Muscle layer of duodenum (tissue), 2 donors: ENCODE results near the gene BCL2A1.

ENCODE experiments used
- H3K27ac ChIP-seq: one replicate; pipeline ENCODE4 v1.7.0; 2013; ENCODE audit warnings: mild to moderate bottlenecking, low read length
- H3K27me3 ChIP-seq: one replicate; pipeline ENCODE4 v1.7.0; 2013; ENCODE audit warnings: low read depth, mild to moderate bottlenecking, control low read depth, low read length
- H3K36me3 ChIP-seq, 2 donors: one replicate each; pipeline ENCODE4 v1.7.0; 2013; ENCODE audit warnings: low read length in 2 of 2, control low read depth in 1 of 2, mild to moderate bottlenecking in 1 of 2; ENCODE audit not compliant: insufficient read depth in 2 of 2, control insufficient read depth in 1 of 2
- H3K4me1 ChIP-seq, 2 donors: one replicate each; pipeline ENCODE4 v1.7.0; 2013; ENCODE audit warnings: low read length in 2 of 2, mild to moderate bottlenecking in 2 of 2, control low read depth in 1 of 2, moderate library complexity in 1 of 2; ENCODE audit not compliant: insufficient read depth in 2 of 2, control insufficient read depth in 1 of 2
- H3K4me3 ChIP-seq, 2 donors: one replicate each; pipeline ENCODE4 v1.7.0; 2013; ENCODE audit warnings: low read length in 2 of 2, low read depth in 1 of 2, mild to moderate bottlenecking in 1 of 2
- H3K9me3 ChIP-seq, 2 donors: one replicate each; pipeline ENCODE4 v1.7.0; 2013; ENCODE audit warnings: low read length in 2 of 2, control low read depth in 1 of 2, mild to moderate bottlenecking in 1 of 2; ENCODE audit not compliant: control insufficient read depth in 1 of 2
- donor health status: healthy.

BCL2A1 gene

GRCh38 chr15:80010131-80010673 lies 39.2 kb upstream of the BCL2A1 start:
- H3K36me3 ChIP-seq, result no peaks in the 10 kb centered on the region
- H3K9me3 ChIP-seq, result no peaks in the 10 kb centered on the region
- no peak overlapping the region for H3K27ac ChIP-seq

GRCh38 chr15:80007532-80007931 lies 36.5 kb upstream of the BCL2A1 start:
- no peaks in the 10 kb centered on the region for H3K9me3 ChIP-seq
- H3K4me3 ChIP-seq, result no peak overlapping the region
- no peaks in the 10 kb centered on the region for H3K36me3 ChIP-seq
- no peaks in the 10 kb centered on the region for H3K27me3 ChIP-seq
- no peaks in the 10 kb centered on the region for H3K4me1 ChIP-seq
- no peak overlapping the region for H3K27ac ChIP-seq

More at GRCh38 chr15:80010131-80010673, 39.2 kb upstream of the BCL2A1 start:
- H3K27me3 ChIP-seq, result no peaks in the 10 kb centered on the region
- no peaks in the 10 kb centered on the region for H3K4me1 ChIP-seq
- H3K4me3 ChIP-seq, result no peak overlapping the region

GRCh38 chr15:80006946-80007345 lies 36.0 kb upstream of the BCL2A1 start:
- H3K4me1 ChIP-seq, result no peaks in the 10 kb centered on the region
- H3K27ac ChIP-seq, result no peak overlapping the region
- H3K27me3 ChIP-seq, result no peaks in the 10 kb centered on the region
- H3K4me3 ChIP-seq, result no peak overlapping the region
- no peaks in the 10 kb centered on the region for H3K36me3 ChIP-seq
- H3K9me3 ChIP-seq, result no peaks in the 10 kb centered on the region

DNA sequence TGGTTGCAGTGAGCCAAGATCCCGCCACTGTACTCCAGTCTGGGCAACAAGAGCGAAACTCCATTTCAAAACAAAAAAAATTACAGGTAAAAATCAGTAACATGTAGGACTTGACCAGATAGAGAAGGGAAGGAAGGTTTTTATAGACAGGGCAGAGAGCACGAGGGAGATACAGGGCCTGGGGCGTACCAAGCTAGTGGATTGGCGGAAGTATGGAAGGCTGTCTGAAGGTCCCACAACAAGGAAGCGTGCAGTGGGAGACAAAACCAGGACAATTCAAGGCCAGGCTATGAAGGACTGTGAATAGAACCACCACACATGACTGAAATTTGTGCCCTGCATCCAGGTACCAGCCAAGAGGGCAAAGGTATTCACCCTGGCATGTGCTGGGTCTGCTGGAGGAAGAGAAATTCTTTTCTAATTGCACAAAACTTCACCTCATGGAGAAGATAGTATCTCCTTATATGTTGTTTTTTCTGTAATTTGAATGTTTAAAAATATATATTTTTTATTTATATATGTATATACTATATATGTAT lies 33.0 kb upstream of the BCL2A1 start:
- no peaks in the 10 kb centered on the region for H3K4me1 ChIP-seq
- no peak overlapping the region for H3K4me3 ChIP-seq
- H3K9me3 ChIP-seq, result peaks cover 0 to 3% of the 10 kb centered on the region in 2 donors
- no peaks in the 10 kb centered on the region for H3K36me3 ChIP-seq
- no peak overlapping the region for H3K27ac ChIP-seq
- H3K27me3 ChIP-seq, result no peaks in the 10 kb centered on the region

- Histone ChIP-seq H3K27ac (no peak overlapping the region), H3K4me3 (no peak overlapping the region), H3K36me3 (no peaks in the 10 kb centered on the region), H3K27me3 (no peaks in the 10 kb centered on the region), H3K4me1 (no peaks in the 10 kb centered on the region), H3K9me3 (peaks cover 0 to 3% of the 10 kb centered on the region in 2 donors)
Measured at GRCh38 chr15:80003171-80003570, 32.2 kb upstream of the BCL2A1 start.

DNA sequence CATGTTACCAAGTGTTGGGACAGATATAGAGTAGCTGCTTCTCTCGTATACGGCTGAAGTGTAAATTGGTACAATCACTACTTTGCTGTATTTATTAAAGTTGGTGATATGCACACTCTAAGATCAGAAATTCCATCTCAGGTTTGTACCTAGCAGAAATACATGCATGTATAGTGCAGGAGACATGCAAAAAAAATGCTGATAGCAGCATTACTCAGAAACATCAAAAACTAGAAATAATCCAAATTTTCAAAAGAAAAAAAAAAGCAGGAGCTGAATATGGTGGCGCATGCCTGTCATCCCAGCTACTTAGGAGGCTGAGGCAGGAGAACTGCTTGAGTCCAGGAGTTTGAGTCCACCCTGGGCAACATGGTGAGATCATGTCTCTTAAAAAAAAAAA lies 31.3 kb upstream of the BCL2A1 start:
- no peaks in the 10 kb centered on the region for H3K4me1 ChIP-seq

GRCh38 chr15:79994615-79995014 lies 23.6 kb upstream of the BCL2A1 start:
- Histone ChIP-seq H3K4me1 (no peaks in the 10 kb centered on the region), H3K9me3 (no peaks in the 10 kb centered on the region), H3K27ac (no peak overlapping the region), H3K27me3 (no peaks in the 10 kb centered on the region), H3K4me3 (no peak overlapping the region), H3K36me3 (no peaks in the 10 kb centered on the region)

More for the DNA sequence above, 31.3 kb upstream of the BCL2A1 start:
- Histone ChIP-seq H3K27ac (no peak overlapping the region), H3K36me3 (no peaks in the 10 kb centered on the region), H3K27me3 (no peaks in the 10 kb centered on the region), H3K4me3 (no peak overlapping the region), H3K9me3 (peaks cover 0 to 3% of the 10 kb centered on the region in 2 donors)

DNA sequence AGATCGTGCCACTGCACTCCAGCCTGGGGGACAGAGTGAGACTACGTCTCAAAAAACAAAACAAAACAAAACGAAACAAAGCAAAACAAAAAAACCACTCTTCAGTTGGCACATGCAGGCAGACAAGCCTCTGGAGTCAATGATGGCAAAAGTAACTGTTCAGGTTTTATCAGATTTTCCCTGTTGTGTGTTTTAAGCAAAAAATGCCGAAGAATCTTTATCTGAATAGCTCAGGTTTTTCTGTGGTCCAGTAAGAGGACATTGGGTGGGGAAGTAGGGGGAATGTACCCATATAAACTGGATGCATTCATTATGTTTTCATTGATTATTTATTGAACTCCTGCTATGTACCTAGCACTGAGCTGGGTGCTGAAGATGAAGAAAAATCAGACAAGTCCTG lies 20.8 kb upstream of the BCL2A1 start:
- Histone ChIP-seq H3K9me3 (no peaks in the 10 kb centered on the region), H3K27ac (no peak overlapping the region), H3K27me3 (no peaks in the 10 kb centered on the region), H3K4me3 (no peak overlapping the region), H3K36me3 (no peaks in the 10 kb centered on the region), H3K4me1 (no peaks in the 10 kb centered on the region)

GRCh38 chr15:79990997-79991334 lies 20.0 kb upstream of the BCL2A1 start:
- Histone ChIP-seq H3K27me3 (no peaks in the 10 kb centered on the region), H3K27ac (no peak overlapping the region), H3K4me3 (no peak overlapping the region), H3K4me1 (no peaks in the 10 kb centered on the region), H3K9me3 (no peaks in the 10 kb centered on the region), H3K36me3 (no peaks in the 10 kb centered on the region)

GRCh38 chr15:79990280-79990996 lies 19.4 kb upstream of the BCL2A1 start:
- H3K4me3 ChIP-seq, result no peak overlapping the region
- no peaks in the 10 kb centered on the region for H3K27me3 ChIP-seq
- no peaks in the 10 kb centered on the region for H3K4me1 ChIP-seq
- H3K36me3 ChIP-seq, result no peaks in the 10 kb centered on the region
- H3K9me3 ChIP-seq, result no peaks in the 10 kb centered on the region
- H3K27ac ChIP-seq, result no peak overlapping the region

DNA sequence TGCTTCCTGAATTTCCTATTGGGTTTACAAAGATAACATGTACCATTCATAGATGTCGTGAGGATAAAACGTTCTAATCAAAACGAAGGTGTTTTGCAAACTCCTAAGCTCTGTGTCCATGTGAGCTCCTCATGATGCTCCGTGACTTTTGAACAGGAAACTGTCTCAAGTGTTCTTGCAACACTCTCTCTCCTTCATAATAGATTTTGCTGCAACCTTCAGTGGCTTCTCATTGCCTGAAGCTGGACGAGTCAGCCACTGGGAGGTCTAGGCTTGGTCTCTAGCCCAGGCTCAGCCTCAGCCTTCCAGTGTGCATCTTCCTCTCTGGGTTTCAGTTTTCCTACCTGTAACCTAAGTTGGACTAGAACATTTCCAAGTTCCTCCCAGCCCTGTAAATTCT lies 18.7 kb upstream of the BCL2A1 start:
- Histone ChIP-seq H3K27ac (no peak overlapping the region), H3K9me3 (no peaks in the 10 kb centered on the region), H3K4me3 (no peak overlapping the region)

DNA sequence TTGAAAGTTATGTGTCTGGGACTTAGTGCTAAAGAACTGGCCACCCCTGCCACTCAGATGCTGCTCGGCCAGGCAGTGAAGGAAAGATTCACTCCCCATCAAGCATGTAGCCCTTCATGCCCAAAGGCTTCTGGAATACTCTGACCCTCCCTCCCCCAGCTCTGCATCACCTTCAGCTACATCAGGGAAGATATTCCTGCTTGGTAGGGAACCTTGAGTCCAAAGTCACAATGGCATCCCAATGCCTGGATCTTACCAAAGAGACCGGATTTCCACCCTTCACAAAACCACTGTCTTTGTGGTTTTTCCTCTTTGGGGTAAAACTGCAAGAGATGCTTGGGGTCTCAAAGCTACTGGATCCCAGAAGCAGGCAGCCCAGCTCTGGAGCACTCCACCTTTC lies 18.2 kb upstream of the BCL2A1 start:
- Histone ChIP-seq H3K27ac (no peak overlapping the region), H3K36me3 (no peaks in the 10 kb centered on the region), H3K4me3 (no peak overlapping the region), H3K4me1 (no peaks in the 10 kb centered on the region), H3K27me3 (no peaks in the 10 kb centered on the region), H3K9me3 (no peaks in the 10 kb centered on the region)

More for the DNA sequence above, 18.7 kb upstream of the BCL2A1 start:
- no peaks in the 10 kb centered on the region for H3K27me3 ChIP-seq
- H3K36me3 ChIP-seq, result no peaks in the 10 kb centered on the region
- no peaks in the 10 kb centered on the region for H3K4me1 ChIP-seq
